ENCODE results near the gene SLC49A4. TPM values are rescaled to one million over a fixed set of nuclear protein-coding genes. Genes with fewer than 3 reads are reported as not detected.

SLC49A4 gene
- total and polyA plus RNA-seq, 2 of the 8 experiments (the other 6 are each of a cell fraction or from before 2014, with no cell fraction given): 9.5 to 10.2 TPM

DNA sequence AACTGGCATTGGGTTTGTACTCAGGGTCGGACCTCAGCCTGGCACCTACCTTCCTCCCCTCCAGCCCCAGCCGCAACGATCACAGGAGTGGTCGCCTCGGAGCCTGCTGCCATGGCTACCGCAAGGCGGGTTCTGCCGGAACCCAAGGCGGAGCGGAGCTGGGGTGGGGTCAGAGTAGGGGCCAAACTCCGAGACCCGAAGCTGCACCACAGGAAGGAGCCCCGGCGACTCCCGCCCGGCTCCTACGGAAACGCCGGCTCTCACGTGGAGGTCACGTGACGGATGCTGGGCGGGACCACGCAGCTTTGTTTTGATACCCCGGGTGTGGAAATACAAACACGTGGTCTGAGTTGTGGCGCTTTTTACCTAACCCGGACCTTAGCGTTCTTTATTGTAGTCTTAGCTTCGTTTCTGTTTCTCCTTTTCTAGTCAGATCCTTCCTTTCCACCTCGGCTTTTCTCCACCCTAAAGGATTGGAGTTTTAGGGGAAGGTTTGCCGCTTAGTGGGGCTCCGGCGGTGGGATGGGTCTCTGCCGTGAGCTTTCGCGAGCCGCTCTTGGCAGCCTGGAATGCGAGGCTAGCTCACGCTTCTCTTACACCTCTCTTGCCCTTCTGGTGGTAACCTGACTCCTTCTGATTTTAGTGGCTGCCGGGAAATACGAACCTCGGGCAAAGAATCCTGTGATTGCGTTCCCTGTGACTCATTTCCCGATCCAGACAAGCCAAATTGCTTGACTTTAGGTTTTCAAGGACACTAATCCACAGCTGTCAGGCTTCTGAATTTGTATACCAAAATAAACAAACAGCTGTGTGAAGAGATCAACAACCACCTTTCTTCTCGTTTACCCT is 1.1 kb upstream of the SLC49A4 start, which contains the start of gene HSPBAP1 (continued):
- TF ChIP-seq, protein P1, sequence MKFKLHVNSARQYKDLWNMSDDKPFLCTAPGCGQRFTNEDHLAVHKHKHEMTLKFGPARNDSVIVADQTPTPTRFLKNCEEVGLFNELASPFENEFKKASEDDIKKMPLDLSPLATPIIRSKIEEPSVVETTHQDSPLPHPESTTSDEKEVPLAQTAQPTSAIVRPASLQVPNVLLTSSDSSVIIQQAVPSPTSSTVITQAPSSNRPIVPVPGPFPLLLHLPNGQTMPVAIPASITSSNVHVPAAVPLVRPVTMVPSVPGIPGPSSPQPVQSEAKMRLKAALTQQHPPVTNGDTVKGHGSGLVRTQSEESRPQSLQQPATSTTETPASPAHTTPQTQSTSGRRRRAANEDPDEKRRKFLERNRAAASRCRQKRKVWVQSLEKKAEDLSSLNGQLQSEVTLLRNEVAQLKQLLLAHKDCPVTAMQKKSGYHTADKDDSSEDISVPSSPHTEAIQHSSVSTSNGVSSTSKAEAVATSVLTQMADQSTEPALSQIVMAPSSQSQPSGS (IDR thresholded peaks at IDR 0.05; ENCODE audit: low read length): no peak
- TF ChIP-seq JUN (IDR thresholded peaks at IDR 0.05; ENCODE audit: low read depth, low read length) (no peak), POU5F1 (IDR thresholded peaks at IDR 0.05; ENCODE audit: low read depth, low read length) (no peak), ZNF274 (IDR thresholded peaks at IDR 0.05; ENCODE audit: borderline replicate concordance, extremely low read depth, low read length) (no peak), BRCA1 (IDR thresholded peaks at IDR 0.05; ENCODE audit: low read depth, low read length) (no peak), MAX (IDR thresholded peaks at IDR 0.05) (peak; percentile 98), HDAC2 (IDR thresholded peaks at IDR 0.05; ENCODE audit: borderline replicate concordance in 1 of 2, low read depth in 2 of 2, low read length in 2 of 2) (peak; percentile 47 to 70; a peak in 1 of 4 replicates), RBBP5 (IDR thresholded peaks at IDR 0.05; ENCODE audit: borderline replicate concordance, low read depth, low read length) (peak; percentile 86), USF2 (IDR thresholded peaks at IDR 0.05; ENCODE audit: low read length) (peak; percentile 99), KDM4A (IDR thresholded peaks at IDR 0.05; ENCODE audit: low read depth, low read length, severe bottlenecking) (peak; percentile 74), HDAC6 (IDR thresholded peaks at IDR 0.05; ENCODE audit: low read depth, low read length) (no peak), NANOG (IDR thresholded peaks at IDR 0.05; ENCODE audit: insufficient read depth, low read depth, low read length, poor library complexity, severe bottlenecking) (no peak), TAF1 (IDR thresholded peaks at IDR 0.05; ENCODE audit: low read depth, low read length) (peak; percentile 71), KDM5A (IDR thresholded peaks at IDR 0.05; ENCODE audit: low read length) (no peak), SRF (IDR thresholded peaks at IDR 0.05; ENCODE audit: low read depth, low read length) (no peak), TCF12 (IDR thresholded peaks at IDR 0.05; ENCODE audit: low read depth, low read length) (no peak), CBX8 (IDR thresholded peaks at IDR 0.05; ENCODE audit: borderline replicate concordance, low read depth, low read length) (no peak), PHF8 (conservative IDR thresholded peaks at IDR 0.05; ENCODE audit: low read depth, low read length) (peak; percentile 72)

Data from H1 (cell line).